Measurements from ENCODE around the gene QDPR.

DNA sequence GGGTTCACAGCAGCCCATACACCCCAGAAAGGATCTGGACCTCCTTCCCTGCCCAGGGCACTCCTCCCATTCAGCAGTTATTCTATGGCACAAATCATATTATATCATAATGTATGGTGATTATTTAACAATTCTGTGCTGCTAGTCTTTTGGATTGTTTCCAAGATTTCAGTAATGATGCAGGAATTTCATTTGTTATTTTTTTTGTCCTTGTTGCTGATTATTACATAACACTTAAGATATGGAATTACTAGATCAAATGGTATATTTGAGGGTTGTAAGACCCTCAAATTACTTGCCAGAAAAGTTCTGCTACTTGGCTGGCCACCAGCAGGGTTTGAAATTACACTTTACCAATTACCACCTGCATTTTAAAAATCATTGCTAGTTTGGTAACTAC lies 36.4 kb downstream of the QDPR start:
- TF ChIP-seq, protein P1, sequence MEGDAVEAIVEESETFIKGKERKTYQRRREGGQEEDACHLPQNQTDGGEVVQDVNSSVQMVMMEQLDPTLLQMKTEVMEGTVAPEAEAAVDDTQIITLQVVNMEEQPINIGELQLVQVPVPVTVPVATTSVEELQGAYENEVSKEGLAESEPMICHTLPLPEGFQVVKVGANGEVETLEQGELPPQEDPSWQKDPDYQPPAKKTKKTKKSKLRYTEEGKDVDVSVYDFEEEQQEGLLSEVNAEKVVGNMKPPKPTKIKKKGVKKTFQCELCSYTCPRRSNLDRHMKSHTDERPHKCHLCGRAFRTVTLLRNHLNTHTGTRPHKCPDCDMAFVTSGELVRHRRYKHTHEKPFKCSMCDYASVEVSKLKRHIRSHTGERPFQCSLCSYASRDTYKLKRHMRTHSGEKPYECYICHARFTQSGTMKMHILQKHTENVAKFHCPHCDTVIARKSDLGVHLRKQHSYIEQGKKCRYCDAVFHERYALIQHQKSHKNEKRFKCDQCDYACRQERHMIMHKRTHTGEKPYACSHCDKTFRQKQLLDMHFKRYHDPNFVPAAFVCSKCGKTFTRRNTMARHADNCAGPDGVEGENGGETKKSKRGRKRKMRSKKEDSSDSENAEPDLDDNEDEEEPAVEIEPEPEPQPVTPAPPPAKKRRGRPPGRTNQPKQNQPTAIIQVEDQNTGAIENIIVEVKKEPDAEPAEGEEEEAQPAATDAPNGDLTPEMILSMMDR (IDR thresholded peaks at IDR 0.05) = no peak
- TF ChIP-seq POLR2A (IDR thresholded peaks at IDR 0.05) = no peak

Data from adrenal gland (tissue), 5 donors.